Neuronal stem cell (in vitro differentiated cells): ENCODE results near the gene AMER3.

Source experiments
- DNase-seq: peaks from one replicate; pipeline ENCODE4 v3.0.0-alpha.2; 2013; ENCODE audit warnings: low spot score
- H2AFZ ChIP-seq: one replicate; pipeline ENCODE4 v1.6.1; 2013; ENCODE audit warnings: mild to moderate bottlenecking, low read length, inconsistent platforms
- H2AK5ac ChIP-seq: 2 replicates; pipeline ENCODE4 v1.6.1; 2013; ENCODE audit warnings: low read depth, mild to moderate bottlenecking, inconsistent platforms, low read length, moderate library complexity, mixed read lengths
- H2BK120ac ChIP-seq: 2 replicates; pipeline ENCODE4 v1.6.1; 2013; ENCODE audit warnings: low read depth, mild to moderate bottlenecking, inconsistent platforms, low read length, moderate library complexity, mixed read lengths
- H2BK12ac ChIP-seq: one replicate; pipeline ENCODE4 v1.6.1; 2013; ENCODE audit warnings: low read length, inconsistent platforms
- H2BK15ac ChIP-seq: 2 replicates; pipeline ENCODE4 v1.6.1; 2013; ENCODE audit warnings: mild to moderate bottlenecking, low read length, inconsistent platforms, mixed read lengths
- H2BK5ac ChIP-seq: one replicate; pipeline ENCODE4 v1.6.1; 2013; ENCODE audit warnings: inconsistent platforms, mild to moderate bottlenecking, low read length, moderate library complexity
- H3K14ac ChIP-seq: one replicate; pipeline ENCODE4 v1.6.1; 2013; ENCODE audit warnings: low read length, inconsistent platforms
- H3K18ac ChIP-seq: 2 replicates; pipeline ENCODE4 v1.6.1; 2013; ENCODE audit warnings: low read length, inconsistent platforms
- H3K23ac ChIP-seq: 2 replicates; pipeline ENCODE4 v1.6.1; 2013; ENCODE audit warnings: low read depth, mild to moderate bottlenecking, mixed read lengths, low read length, inconsistent platforms; ENCODE audit not compliant: poor library complexity
- H3K27ac ChIP-seq: replicated peaks from 3 replicates; pipeline ENCODE4 v1.5.1; 2013; ENCODE audit warnings: low read length, inconsistent platforms
- H3K27me3 ChIP-seq, 3 experiments: 2 replicates each; pipeline ENCODE4 v1.6.1; 2013; ENCODE audit warnings: low read length in 3 of 3, mild to moderate bottlenecking in 2 of 3, inconsistent platforms in 1 of 3, low read depth in 1 of 3, mixed read lengths in 1 of 3, moderate library complexity in 1 of 3; ENCODE audit not compliant: control insufficient read depth in 3 of 3, insufficient read depth in 3 of 3
- H3K36me3 ChIP-seq, 2 donors: replicated peaks in 1 of 2; 2 replicates each; pipeline ENCODE4 v1.6.1; 2013; ENCODE audit warnings: low read length in 2 of 2; ENCODE audit not compliant: control insufficient read depth in 2 of 2, insufficient read depth in 2 of 2
- H3K4ac ChIP-seq: 2 replicates; pipeline ENCODE4 v1.6.1; 2013; ENCODE audit warnings: inconsistent platforms, mild to moderate bottlenecking, low read length, moderate library complexity
- H3K4me1 ChIP-seq, 2 donors: 1 replicate in 1 of 2; 2 replicates in 1 of 2; pipeline ENCODE4 v1.6.1; 2013; ENCODE audit warnings: low read length in 2 of 2, low read depth in 1 of 2; ENCODE audit not compliant: control insufficient read depth in 2 of 2, insufficient read depth in 1 of 2
- H3K4me2 ChIP-seq: one replicate; pipeline ENCODE4 v1.6.1; 2013; ENCODE audit warnings: mild to moderate bottlenecking, low read length, inconsistent platforms; ENCODE audit not compliant: insufficient read depth, poor library complexity, severe bottlenecking
- H3K4me3 ChIP-seq, 2 donors: 2 replicates each; pipeline ENCODE4 v1.5.1; 2013; ENCODE audit warnings: low read length in 2 of 2, mild to moderate bottlenecking in 2 of 2, inconsistent platforms in 1 of 2, moderate library complexity in 1 of 2
- H3K79me1 ChIP-seq: one replicate; pipeline ENCODE4 v1.6.1; 2013; ENCODE audit warnings: low read depth, mild to moderate bottlenecking, inconsistent platforms, low read length, moderate library complexity
- H3K9ac ChIP-seq: one replicate; pipeline ENCODE4 v1.6.1; 2013; ENCODE audit warnings: mild to moderate bottlenecking, low read depth, low read length, inconsistent platforms; ENCODE audit not compliant: poor library complexity
- H3K9me3 ChIP-seq, 2 donors: replicated peaks in 1 of 2; 2 replicates each; pipeline versions ENCODE3 to v1.6.1; 2013; ENCODE audit warnings: low read length in 2 of 2, mild to moderate bottlenecking in 2 of 2, inconsistent platforms in 1 of 2, low read depth in 1 of 2, mixed read lengths in 1 of 2, moderate library complexity in 1 of 2; ENCODE audit not compliant: control insufficient read depth in 2 of 2, insufficient read depth in 1 of 2
- H4K8ac ChIP-seq: one replicate; pipeline ENCODE4 v1.6.1; 2013; ENCODE audit warnings: low read depth, mild to moderate bottlenecking, inconsistent platforms, low read length, moderate library complexity
- H4K91ac ChIP-seq: one replicate; pipeline ENCODE4 v1.6.1; 2013; ENCODE audit warnings: low read length, low read depth, mild to moderate bottlenecking, inconsistent platforms; ENCODE audit not compliant: poor library complexity
- WGBS, 2 donors: extraction: QIAGEN DNeasy Blood & Tissue Kit; methylation state at CpG; one replicate each; pipeline ENCODE4 v1.1.7; 2013; ENCODE audit warnings: missing lambda C conversion rate in 2 of 2, mixed read lengths in 1 of 2; ENCODE audit not compliant: insufficient read length in 2 of 2, insufficient replicate concordance in 1 of 2; ENCODE audit errors: extremely low coverage in 2 of 2; 5-methylcytosine and 5-hydroxymethylcytosine counted together

Gene AMER3

DNA sequence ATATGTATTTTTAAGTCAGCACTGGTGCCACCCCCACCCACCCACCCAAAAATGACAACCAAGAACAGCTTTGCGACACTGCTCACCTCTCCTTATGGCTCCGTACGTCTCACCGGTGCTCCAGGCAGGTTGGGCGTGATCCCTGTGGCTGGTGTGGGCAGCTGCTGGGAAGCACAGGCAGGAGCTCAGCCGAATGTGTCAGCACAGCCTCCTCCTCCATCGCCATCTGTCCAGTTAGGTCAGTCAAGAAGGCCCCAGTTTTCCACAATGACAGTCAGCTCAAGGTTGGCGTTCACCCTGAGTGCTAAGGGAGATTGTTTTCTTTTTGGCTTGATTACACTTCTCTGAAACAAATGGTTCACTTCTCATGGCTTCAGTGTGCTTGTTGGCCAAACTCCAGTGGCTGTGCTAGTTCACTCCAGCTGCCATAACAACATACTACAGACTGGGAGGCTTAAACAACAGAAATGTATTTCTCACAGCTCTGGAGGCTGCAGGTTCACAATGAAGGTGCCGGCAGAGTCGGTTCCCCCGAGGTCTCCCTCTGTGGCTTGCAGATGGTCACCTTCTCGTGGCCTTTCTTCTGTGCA, 30.2 kb downstream of the AMER3 start:
- WGBS, 2 donors, result no CpG with 5 or more reads among the region's 12 CpGs

DNA sequence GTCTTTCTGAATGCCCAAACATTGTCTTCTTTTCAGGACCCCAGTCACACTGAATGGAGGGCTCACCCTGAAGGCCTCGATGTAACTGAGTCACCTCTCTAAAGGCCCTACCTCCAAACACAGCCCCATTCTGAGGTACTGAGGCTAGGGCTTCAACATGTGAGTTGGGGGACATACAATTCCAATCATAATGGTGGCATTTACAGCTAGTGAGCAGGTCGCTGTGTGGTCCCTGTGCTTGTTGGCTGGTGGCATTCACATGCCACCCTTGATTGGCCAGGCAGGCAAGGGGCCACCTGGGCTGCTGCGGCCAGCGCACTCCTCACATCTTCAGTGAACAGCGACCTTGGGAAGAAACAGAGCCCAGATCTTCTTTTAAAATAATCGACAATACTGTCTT, 30.7 kb downstream of the AMER3 start:
- no peak overlapping the region for H2AFZ ChIP-seq
- H3K18ac ChIP-seq, result no peak overlapping the region
- no peak overlapping the region for H2BK12ac ChIP-seq
- peak overlapping the region in 1 of 2 donors; percentile 59 for H3K4me3 ChIP-seq
- no peaks in the 10 kb centered on the region for H3K79me1 ChIP-seq
- no peaks in the 10 kb centered on the region for H3K9me3 ChIP-seq
- no peak overlapping the region for H3K27ac ChIP-seq
- H3K4me2 ChIP-seq, result no peak overlapping the region
- no peak overlapping the region for H2BK5ac ChIP-seq
- DNase-seq, result no peak
- no CpG with 5 or more reads among the region's 6 CpGs for WGBS, 2 donors
- no peak overlapping the region for H3K4ac ChIP-seq
- no peak overlapping the region for H4K8ac ChIP-seq
- no peaks in the 10 kb centered on the region for H3K36me3 ChIP-seq
- no peak overlapping the region for H2BK120ac ChIP-seq
- no peak overlapping the region for H3K14ac ChIP-seq
- H3K23ac ChIP-seq, result no peak overlapping the region
- H2BK15ac ChIP-seq, result no peak overlapping the region
- no peak overlapping the region for H4K91ac ChIP-seq
- peaks cover 0 to 2% (median 0%) of the 10 kb centered on the region in 3 experiments for H3K27me3 ChIP-seq
- no peak overlapping the region for H2AK5ac ChIP-seq
- no peak overlapping the region for H3K9ac ChIP-seq
- no peaks in the 10 kb centered on the region for H3K4me1 ChIP-seq

More for the DNA sequence above, 30.2 kb downstream of the AMER3 start:
- Histone ChIP-seq H3K18ac (no peak overlapping the region), H4K8ac (no peak overlapping the region), H4K91ac (no peak overlapping the region), H2AK5ac (no peak overlapping the region), H2AFZ (no peak overlapping the region), H3K36me3 (no peaks in the 10 kb centered on the region), H3K27me3 (no peaks in the 10 kb centered on the region), H3K23ac (no peak overlapping the region), H3K4ac (no peak overlapping the region), H3K4me2 (no peak overlapping the region), H3K4me3 (no peak overlapping the region), H2BK12ac (no peak overlapping the region), H3K9me3 (no peaks in the 10 kb centered on the region), H3K79me1 (no peaks in the 10 kb centered on the region), H2BK5ac (no peak overlapping the region), H2BK15ac (no peak overlapping the region), H3K9ac (no peak overlapping the region), H3K14ac (no peak overlapping the region), H3K27ac (no peak overlapping the region), H2BK120ac (no peak overlapping the region), H3K4me1 (no peaks in the 10 kb centered on the region)
- DNase-seq, result no peak

DNA sequence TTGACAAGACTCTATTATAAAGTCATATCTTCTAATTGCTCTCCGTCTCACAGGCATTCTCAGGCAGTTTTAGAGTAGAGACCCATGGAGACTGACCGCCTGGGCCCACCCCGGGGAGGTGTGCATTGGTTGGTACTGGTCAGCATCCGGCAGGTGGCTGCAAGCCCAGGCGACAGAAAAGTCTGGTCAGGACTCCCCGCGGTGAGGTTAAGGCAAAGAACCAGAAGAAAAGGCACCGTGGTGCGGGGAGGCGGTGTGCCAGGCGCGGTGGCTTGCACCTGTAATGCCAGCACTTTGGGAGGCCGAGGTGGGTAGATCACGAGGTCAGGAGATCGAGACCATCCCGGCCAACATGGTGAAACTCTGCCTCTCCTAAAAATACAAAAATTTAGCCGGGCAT, 32.5 kb downstream of the AMER3 start:
- Histone ChIP-seq H2BK5ac (no peak overlapping the region), H2BK120ac (no peak overlapping the region), H3K9ac (no peak overlapping the region), H3K4me2 (no peak overlapping the region), H3K27ac (no peak overlapping the region), H4K91ac (no peak overlapping the region), H3K4ac (no peak overlapping the region), H2BK12ac (no peak overlapping the region), H4K8ac (no peak overlapping the region), H3K4me1 (no peaks in the 10 kb centered on the region), H3K36me3 (no peaks in the 10 kb centered on the region), H3K4me3 (no peak overlapping the region), H3K14ac (no peak overlapping the region), H3K27me3 (peaks cover 0 to 5% (median 3%) of the 10 kb centered on the region in 3 experiments), H3K18ac (no peak overlapping the region), H2AFZ (no peak overlapping the region), H3K9me3 (no peaks in the 10 kb centered on the region), H2BK15ac (no peak overlapping the region), H3K23ac (no peak overlapping the region), H3K79me1 (no peaks in the 10 kb centered on the region), H2AK5ac (no peak overlapping the region)
- no CpG with 5 or more reads among the region's 17 CpGs for WGBS, 2 donors
- DNase-seq, result no peak

DNA sequence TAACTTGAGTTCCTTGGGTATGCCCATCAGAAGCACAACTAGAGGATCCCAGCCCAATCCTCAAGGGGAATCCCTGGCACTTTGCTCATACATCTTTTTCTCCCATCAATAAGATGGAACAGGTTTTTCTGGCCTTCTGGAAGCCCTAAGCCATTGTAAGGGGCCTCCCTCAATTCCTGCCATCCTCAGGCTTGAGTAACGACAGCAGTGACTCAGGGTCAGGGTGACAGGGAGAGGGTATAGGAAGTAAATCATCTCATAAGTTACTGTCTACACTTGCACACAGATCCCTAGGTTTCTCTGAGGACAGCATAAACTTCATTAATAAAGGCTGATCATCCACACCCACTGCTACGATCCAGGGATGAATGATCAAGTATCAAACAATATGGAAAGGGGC, 35.0 kb downstream of the AMER3 start:
- no peaks in the 10 kb centered on the region for H3K4me1 ChIP-seq
- no peak overlapping the region for H4K91ac ChIP-seq
- H3K27ac ChIP-seq, result no peak overlapping the region
- H2AFZ ChIP-seq, result no peak overlapping the region
- peaks cover under 1% of the 10 kb centered on the region for H3K79me1 ChIP-seq
- peaks cover 0 to 5% (median 3%) of the 10 kb centered on the region in 3 experiments for H3K27me3 ChIP-seq
- no peak overlapping the region for H3K18ac ChIP-seq
- no peaks in the 10 kb centered on the region for H3K9me3 ChIP-seq
- no peak overlapping the region for H3K4me3 ChIP-seq
- H2BK15ac ChIP-seq, result no peak overlapping the region
- no peaks in the 10 kb centered on the region for H3K36me3 ChIP-seq
- H3K23ac ChIP-seq, result no peak overlapping the region
- no peak overlapping the region for H2BK120ac ChIP-seq
- H4K8ac ChIP-seq, result no peak overlapping the region
- H2AK5ac ChIP-seq, result no peak overlapping the region
- no peak overlapping the region for H3K14ac ChIP-seq
- no peak overlapping the region for H2BK5ac ChIP-seq
- H2BK12ac ChIP-seq, result no peak overlapping the region
- WGBS, 2 donors, result no CpG with 5 or more reads among the region's 2 CpGs
- H3K9ac ChIP-seq, result no peak overlapping the region
- H3K4ac ChIP-seq, result no peak overlapping the region
- no peak overlapping the region for H3K4me2 ChIP-seq
- DNase-seq, result no peak
